ENCODE measurements around the gene WIZ. TPM values are rescaled to one million over a fixed set of nuclear protein-coding genes. Genes with fewer than 3 reads are reported as not detected.

The WIZ gene
- total RNA-seq, 2 donors from 2014 or later = 38.0 to 38.6 TPM

DNA sequence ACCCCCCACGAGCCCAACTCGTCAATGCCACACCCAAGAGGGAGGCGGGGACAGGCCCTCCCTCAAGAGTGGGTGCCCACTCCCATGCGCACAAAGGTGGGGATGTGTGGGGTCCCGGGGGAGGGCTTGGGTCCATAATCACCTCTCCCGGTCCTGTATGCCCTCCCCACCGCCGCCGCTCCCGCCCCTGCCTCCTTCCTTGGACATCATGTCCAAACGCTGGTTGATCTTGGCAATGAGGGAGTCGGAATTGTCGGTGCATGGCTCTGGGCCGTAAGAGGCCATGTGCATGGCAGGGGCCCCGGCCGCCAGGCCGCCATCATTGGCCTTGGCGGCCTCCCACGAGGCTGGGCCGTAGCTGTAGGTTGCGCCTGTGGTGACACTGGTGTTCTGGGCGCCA is 76.1 kb downstream of the WIZ start:
- no peaks in the 10 kb centered on the region for H3K27me3 ChIP-seq (ENCODE audit: control insufficient read depth, insufficient read depth, low read length, poor library complexity, severe bottlenecking)
- no peak overlapping the region for H3K9ac ChIP-seq (ENCODE audit: extremely low read depth, low read length, poor library complexity, severe bottlenecking)
- TF ChIP-seq, protein P1, sequence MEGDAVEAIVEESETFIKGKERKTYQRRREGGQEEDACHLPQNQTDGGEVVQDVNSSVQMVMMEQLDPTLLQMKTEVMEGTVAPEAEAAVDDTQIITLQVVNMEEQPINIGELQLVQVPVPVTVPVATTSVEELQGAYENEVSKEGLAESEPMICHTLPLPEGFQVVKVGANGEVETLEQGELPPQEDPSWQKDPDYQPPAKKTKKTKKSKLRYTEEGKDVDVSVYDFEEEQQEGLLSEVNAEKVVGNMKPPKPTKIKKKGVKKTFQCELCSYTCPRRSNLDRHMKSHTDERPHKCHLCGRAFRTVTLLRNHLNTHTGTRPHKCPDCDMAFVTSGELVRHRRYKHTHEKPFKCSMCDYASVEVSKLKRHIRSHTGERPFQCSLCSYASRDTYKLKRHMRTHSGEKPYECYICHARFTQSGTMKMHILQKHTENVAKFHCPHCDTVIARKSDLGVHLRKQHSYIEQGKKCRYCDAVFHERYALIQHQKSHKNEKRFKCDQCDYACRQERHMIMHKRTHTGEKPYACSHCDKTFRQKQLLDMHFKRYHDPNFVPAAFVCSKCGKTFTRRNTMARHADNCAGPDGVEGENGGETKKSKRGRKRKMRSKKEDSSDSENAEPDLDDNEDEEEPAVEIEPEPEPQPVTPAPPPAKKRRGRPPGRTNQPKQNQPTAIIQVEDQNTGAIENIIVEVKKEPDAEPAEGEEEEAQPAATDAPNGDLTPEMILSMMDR (conservative IDR thresholded peaks at IDR 0.05) = no peak
- H3K36me3 Mint-ChIP-seq (ENCODE audit: low read depth) = peaks cover 50% of the 10 kb centered on the region
- no peak overlapping the region for H3K4me3 Mint-ChIP-seq
- H3K27me3 Mint-ChIP-seq (ENCODE audit: insufficient read depth) = no peaks in the 10 kb centered on the region
- WGBS, 2 experiments (ENCODE audit: insufficient coverage in 1 of 2, insufficient read length in 1 of 2) = 95 to 99% methylated on average over 18 to 22 of the region's 22 CpGs
- no peaks in the 10 kb centered on the region for H3K9me3 Mint-ChIP-seq
- peaks cover 12% of the 10 kb centered on the region for H3K4me1 Mint-ChIP-seq
- H3K27ac ChIP-seq (ENCODE audit: low read depth, low read length) = no peak overlapping the region
- H3K9me3 ChIP-seq (ENCODE audit: control insufficient read depth, low read length) = no peaks in the 10 kb centered on the region
- no peak overlapping the region for H3K4me3 ChIP-seq (ENCODE audit: low read length)
- no peaks in the 10 kb centered on the region for H3K4me1 ChIP-seq (ENCODE audit: control insufficient read depth, insufficient read depth, low read length)
- DNase-seq = no peak
- H3K36me3 ChIP-seq (ENCODE audit: control insufficient read depth, insufficient read depth, low read length) = peaks cover 38% of the 10 kb centered on the region
- peak overlapping the region; percentile 13 for H3K27ac Mint-ChIP-seq

GRCh38 chr19:15372891-15373301 is 76.9 kb downstream of the WIZ start:
- no peaks in the 10 kb centered on the region for H3K9me3 Mint-ChIP-seq
- Histone ChIP-seq H3K9ac (ENCODE audit: extremely low read depth, low read length, poor library complexity, severe bottlenecking) (no peak overlapping the region), H3K27me3 (ENCODE audit: control insufficient read depth, insufficient read depth, low read length, poor library complexity, severe bottlenecking) (no peaks in the 10 kb centered on the region), H3K4me3 (ENCODE audit: low read length) (no peak overlapping the region), H3K9me3 (ENCODE audit: control insufficient read depth, low read length) (no peaks in the 10 kb centered on the region), H3K36me3 (ENCODE audit: control insufficient read depth, insufficient read depth, low read length) (peaks cover 46% of the 10 kb centered on the region), H3K27ac (ENCODE audit: low read depth, low read length) (no peak overlapping the region), H3K4me1 (ENCODE audit: control insufficient read depth, insufficient read depth, low read length) (no peaks in the 10 kb centered on the region)
- peaks cover 56% of the 10 kb centered on the region for H3K36me3 Mint-ChIP-seq (ENCODE audit: low read depth)
- no peak overlapping the region for H3K27ac Mint-ChIP-seq
- H3K4me1 Mint-ChIP-seq = peaks cover 10% of the 10 kb centered on the region
- TF ChIP-seq, protein P1 (conservative IDR thresholded peaks at IDR 0.05) = no peak
- DNase-seq = no peak
- H3K27me3 Mint-ChIP-seq (ENCODE audit: insufficient read depth) = no peaks in the 10 kb centered on the region
- no peak overlapping the region for H3K4me3 Mint-ChIP-seq
- 95 to 96% methylated on average over 18 to 30 of the region's 30 CpGs for WGBS, 2 experiments (ENCODE audit: insufficient coverage in 1 of 2, insufficient read length in 1 of 2)

GRCh38 chr19:15372470-15372869 is 77.3 kb downstream of the WIZ start:
- H3K36me3 Mint-ChIP-seq (ENCODE audit: low read depth) = peaks cover 60% of the 10 kb centered on the region
- H3K27ac Mint-ChIP-seq = peak overlapping the region; percentile 21
- H3K4me1 ChIP-seq (ENCODE audit: control insufficient read depth, insufficient read depth, low read length) = no peaks in the 10 kb centered on the region
- no peaks in the 10 kb centered on the region for H3K27me3 ChIP-seq (ENCODE audit: control insufficient read depth, insufficient read depth, low read length, poor library complexity, severe bottlenecking)
- WGBS, 2 experiments (ENCODE audit: insufficient coverage in 1 of 2, insufficient read length in 1 of 2) = 97% methylated on average over 14 of the region's 14 CpGs
- no peaks in the 10 kb centered on the region for H3K9me3 Mint-ChIP-seq
- no peaks in the 10 kb centered on the region for H3K27me3 Mint-ChIP-seq (ENCODE audit: insufficient read depth)
- peaks cover 50% of the 10 kb centered on the region for H3K36me3 ChIP-seq (ENCODE audit: control insufficient read depth, insufficient read depth, low read length)
- no peak overlapping the region for H3K27ac ChIP-seq (ENCODE audit: low read depth, low read length)
- no peak overlapping the region for H3K4me3 Mint-ChIP-seq
- H3K4me1 Mint-ChIP-seq = peaks cover 6% of the 10 kb centered on the region
- no peak overlapping the region for H3K4me3 ChIP-seq (ENCODE audit: low read length)
- TF ChIP-seq, protein P1 (conservative IDR thresholded peaks at IDR 0.05) = no peak
- no peak for DNase-seq
- H3K9me3 ChIP-seq (ENCODE audit: control insufficient read depth, low read length) = no peaks in the 10 kb centered on the region
- no peak overlapping the region for H3K9ac ChIP-seq (ENCODE audit: extremely low read depth, low read length, poor library complexity, severe bottlenecking)

Data from endodermal cell (in vitro differentiated cells).